ENCODE data around the gene WFDC11. TPM values are rescaled to one million over a fixed set of nuclear protein-coding genes. Genes with fewer than 3 reads are reported as not detected.

Gene WFDC11
- polyA plus RNA-seq, 1 donor (not counting 4 experiments of a cell fraction or from before 2014, with no cell fraction given), result not detected

- no peaks in the 10 kb centered on the region for H3K79me2 ChIP-seq (ENCODE audit: control insufficient read depth, insufficient read depth, low read length)
- dilution Hi-C loops (cut with MboI; ENCODE audit: extremely low pct_ligation_motif_present, low sequenced_read_pairs), result no loop called here
- no peak overlapping the region for H3K4me2 ChIP-seq (ENCODE audit: control insufficient read depth, extremely low read depth, insufficient read depth, low read depth, low read length)
- H3K9me3 ChIP-seq (ENCODE audit: control insufficient read depth, low read depth, low read length), result peaks cover 6% of the 10 kb centered on the region
- H2AFZ ChIP-seq (ENCODE audit: control insufficient read depth, low read length), result no peak overlapping the region
- no peaks in the 10 kb centered on the region for H3K9me1 ChIP-seq (ENCODE audit: control insufficient read depth, extremely low read depth, insufficient read depth, low read length)
- peaks cover 19% of the 10 kb centered on the region for H3K4me1 ChIP-seq (ENCODE audit: control insufficient read depth, extremely low read depth, insufficient read depth, low read length)
- H3K27ac ChIP-seq (ENCODE audit: control insufficient read depth, insufficient read depth, low read length), result no peak overlapping the region
- no peak overlapping the region for H3K4me3 ChIP-seq (ENCODE audit: control insufficient read depth in 2 of 3, extremely low read depth in 1 of 3, insufficient read depth in 2 of 3, low read depth in 1 of 3, low read length in 3 of 3)
- no peaks in the 10 kb centered on the region for H4K20me1 ChIP-seq (ENCODE audit: control insufficient read depth, extremely low read depth, insufficient read depth, low read length)
- TF ChIP-seq EZH2 (IDR thresholded peaks at IDR 0.05; ENCODE audit: low read length), result no peak
- TF ChIP-seq CTCF (optimal IDR thresholded peaks at IDR 0.05 in 1 of 3, IDR thresholded peaks at IDR 0.05 in 1 of 3, conservative IDR thresholded peaks at IDR 0.05 in 1 of 3; ENCODE audit: extremely low read depth in 1 of 3, insufficient read depth in 2 of 3, low read length in 3 of 3), result no peak
- no peak overlapping the region for H3K9ac ChIP-seq (ENCODE audit: control insufficient read depth, extremely low read depth, insufficient read depth, low read length)
- no peaks in the 10 kb centered on the region for H3K36me3 ChIP-seq (ENCODE audit: control insufficient read depth in 2 of 2, extremely low read depth in 1 of 2, insufficient read depth in 2 of 2, low read length in 2 of 2)
- DNase-seq (ENCODE audit: low read depth, low spot score) (no peak), FAIRE-seq (no peak)
- no peaks in the 10 kb centered on the region for H3K27me3 ChIP-seq (ENCODE audit: control insufficient read depth, extremely low read depth, insufficient read depth, low read length)
These were observed 62.2 kb downstream of the WFDC11 start for GRCh38 chr20:45607810-45608209.

Small RNA genes lying within 50 kb of the gene (small RNA-seq; reads per million reads assigned to genes)
- 0 to 0.75 (median 0) reads per million in 3 experiments for gene MIR3617 (ENCODE audit: insufficient read length in 3 of 3, low read depth in 3 of 3, low replicate concordance in 1 of 3)

Other genes starting within 250 kb of the WFDC11 start
- 0.44 TPM in 1 of 3 replicates, not detected in the others for gene WFDC2, start 200.5 kb downstream of the WFDC11 start, polyA plus RNA-seq
- not detected in 3 replicates for gene SPINT3, start 154.6 kb downstream of the WFDC11 start, polyA plus RNA-seq
- gene WFDC6, start 130.8 kb downstream of the WFDC11 start, polyA plus RNA-seq, result not detected in 3 replicates
- gene EPPIN, start 122.8 kb downstream of the WFDC11 start, polyA plus RNA-seq, result not detected in 3 replicates
- not detected in 3 replicates for gene WFDC8, start 91.0 kb downstream of the WFDC11 start, polyA plus RNA-seq
- gene WFDC10A, start 40.5 kb downstream of the WFDC11 start, polyA plus RNA-seq, result not detected in 3 replicates
- gene WFDC9, start 39.0 kb downstream of the WFDC11 start, polyA plus RNA-seq, result not detected in 3 replicates
- gene WFDC13, start 31.8 kb upstream of the WFDC11 start, polyA plus RNA-seq, result not detected in 3 replicates
- 0.10 TPM in 1 of 3 replicates, not detected in the others for gene WFDC10B, start 34.8 kb upstream of the WFDC11 start, polyA plus RNA-seq
- not detected in 3 replicates for gene SPINT4, start 52.1 kb upstream of the WFDC11 start, polyA plus RNA-seq
- gene WFDC3, start 121.6 kb upstream of the WFDC11 start, polyA plus RNA-seq, result 0.58 to 1.5 TPM (median 1.0 TPM) in 3 replicates
- gene DNTTIP1, start 121.7 kb upstream of the WFDC11 start, polyA plus RNA-seq, result 24.9 to 43.3 TPM (median 36.1 TPM) in 3 replicates
- gene UBE2C, start 142.4 kb upstream of the WFDC11 start, polyA plus RNA-seq, result 9.1 to 69.8 TPM (median 46.6 TPM) in 3 replicates
- gene TNNC2, start 157.1 kb upstream of the WFDC11 start, polyA plus RNA-seq, result 0.16 TPM in 1 of 3 replicates, not detected in the others
- 5.2 to 8.6 TPM (median 6.9 TPM) in 3 replicates for gene SNX21, start 163.6 kb upstream of the WFDC11 start, polyA plus RNA-seq
- 23.9 to 41.5 TPM (median 24.3 TPM) in 3 replicates for gene ACOT8, start 187.2 kb upstream of the WFDC11 start, polyA plus RNA-seq
- gene ZSWIM3, start 187.4 kb upstream of the WFDC11 start, polyA plus RNA-seq, result 2.0 to 2.7 TPM (median 2.3 TPM) in 3 replicates
- 4.3 to 4.9 TPM (median 4.4 TPM) in 3 replicates for gene ZSWIM1, start 211.0 kb upstream of the WFDC11 start, polyA plus RNA-seq
- 0.19 TPM in 1 of 3 replicates, not detected in the others for gene SPATA25, start 217.4 kb upstream of the WFDC11 start, polyA plus RNA-seq
- gene NEURL2, start 221.0 kb upstream of the WFDC11 start, polyA plus RNA-seq, result 0.49 to 0.97 TPM (median 0.54 TPM) in 3 replicates
- gene CTSA, start 221.1 kb upstream of the WFDC11 start, polyA plus RNA-seq, result 38.6 to 69.4 TPM (median 48.6 TPM) in 3 replicates
- 26.3 to 58.1 TPM (median 46.5 TPM) in 3 replicates for gene PLTP, start 241.9 kb upstream of the WFDC11 start, polyA plus RNA-seq